GM19099 (cell line): ENCODE data around the gene INTS6.

Experiments
- POLR2A ChIP-seq: IDR thresholded peaks from 3 replicates; pipeline ENCODE4 v1.6.1; 2011; ENCODE audit warnings: low read depth; ENCODE audit not compliant: insufficient read length; ENCODE audit errors: extremely low read depth

INTS6 gene

GRCh38 chr13:51348069-51348967 is 104.5 kb downstream of the INTS6 start:
- no peak for TF ChIP-seq POLR2A

- TF ChIP-seq POLR2A: no peak
These were observed 105.7 kb downstream of the INTS6 start for GRCh38 chr13:51347099-51347498.

- TF ChIP-seq POLR2A: no peak
These were observed 106.4 kb downstream of the INTS6 start for GRCh38 chr13:51346397-51346796.

- TF ChIP-seq POLR2A: no peak
These were observed 109.4 kb downstream of the INTS6 start for GRCh38 chr13:51343475-51343874.

- TF ChIP-seq POLR2A: no peak
These were observed 110.1 kb downstream of the INTS6 start for GRCh38 chr13:51342706-51343105.

GRCh38 chr13:51341791-51342190 is 111.0 kb downstream of the INTS6 start:
- no peak for TF ChIP-seq POLR2A

- no peak for TF ChIP-seq POLR2A
These were observed 111.6 kb downstream of the INTS6 start for GRCh38 chr13:51341232-51341631.

GRCh38 chr13:51339952-51340732 is 112.7 kb downstream of the INTS6 start:
- no peak for TF ChIP-seq POLR2A

GRCh38 chr13:51339354-51339753 is 113.5 kb downstream of the INTS6 start, which contains the start of gene SERPINE3:
SERPINE3 (plus strand) TSS chr13:51339691; CDS start chr13:51341092, 1,401 bp downstream.
- no peak for TF ChIP-seq POLR2A

- no peak for TF ChIP-seq POLR2A
These were observed 116.1 kb downstream of the INTS6 start for GRCh38 chr13:51336746-51337145.

- no peak for TF ChIP-seq POLR2A
These were observed 119.0 kb downstream of the INTS6 start for GRCh38 chr13:51333826-51334225.

GRCh38 chr13:51333421-51333820 is 119.4 kb downstream of the INTS6 start:
- TF ChIP-seq POLR2A: no peak

- no peak for TF ChIP-seq POLR2A
These were observed 120.1 kb downstream of the INTS6 start for GRCh38 chr13:51332566-51333361.

GRCh38 chr13:51331354-51331861 is 121.4 kb downstream of the INTS6 start:
- TF ChIP-seq POLR2A: no peak

- no peak for TF ChIP-seq POLR2A
These were observed 122.0 kb downstream of the INTS6 start for GRCh38 chr13:51330791-51331190.
